Stimulated activated effector memory CD8-positive, alpha-beta T cell treated with anti-CD3 and anti-CD28 coated beads, Interleukin-12 subunit alpha, Interleukin-12 subunit beta, amount 100 ng/mL, for 72 hours (primary cell): Measurements from ENCODE around the gene PLEKHM2.
"Not testable (repeated sequence)": the region's sequence is repeated elsewhere in the genome, so short reads cannot be mapped to it uniquely, and the experiment has no call there.

Experiments used
- ATAC-seq: fragments of 150-1000 bp; cut with Tn5 transposase; 2 replicates; pipeline ENCODE4 v1.10.0; 2021
- DNase-seq, 2 donors: peaks; one replicate each; pipeline ENCODE4 v3.0.0; 2021 to 2022; ENCODE audit warnings: low spot score in 2 of 2
- H3K27ac Mint-ChIP-seq: one replicate; pipeline ENCODE4 v1.8.0; 2022; ENCODE audit warnings: mild to moderate bottlenecking, mixed read lengths
- H3K36me3 Mint-ChIP-seq: one replicate; pipeline ENCODE4 v1.8.0; 2022; ENCODE audit warnings: mild to moderate bottlenecking, mixed read lengths
- H3K4me1 Mint-ChIP-seq: one replicate; pipeline ENCODE4 v1.8.0; 2022; ENCODE audit warnings: mixed read lengths
- H3K4me3 Mint-ChIP-seq: one replicate; pipeline ENCODE4 v1.8.0; 2022; ENCODE audit warnings: mild to moderate bottlenecking, mixed read lengths
- H3K9me3 Mint-ChIP-seq: one replicate; pipeline ENCODE4 v1.8.0; 2022; ENCODE audit warnings: mixed read lengths

Gene PLEKHM2

DNA sequence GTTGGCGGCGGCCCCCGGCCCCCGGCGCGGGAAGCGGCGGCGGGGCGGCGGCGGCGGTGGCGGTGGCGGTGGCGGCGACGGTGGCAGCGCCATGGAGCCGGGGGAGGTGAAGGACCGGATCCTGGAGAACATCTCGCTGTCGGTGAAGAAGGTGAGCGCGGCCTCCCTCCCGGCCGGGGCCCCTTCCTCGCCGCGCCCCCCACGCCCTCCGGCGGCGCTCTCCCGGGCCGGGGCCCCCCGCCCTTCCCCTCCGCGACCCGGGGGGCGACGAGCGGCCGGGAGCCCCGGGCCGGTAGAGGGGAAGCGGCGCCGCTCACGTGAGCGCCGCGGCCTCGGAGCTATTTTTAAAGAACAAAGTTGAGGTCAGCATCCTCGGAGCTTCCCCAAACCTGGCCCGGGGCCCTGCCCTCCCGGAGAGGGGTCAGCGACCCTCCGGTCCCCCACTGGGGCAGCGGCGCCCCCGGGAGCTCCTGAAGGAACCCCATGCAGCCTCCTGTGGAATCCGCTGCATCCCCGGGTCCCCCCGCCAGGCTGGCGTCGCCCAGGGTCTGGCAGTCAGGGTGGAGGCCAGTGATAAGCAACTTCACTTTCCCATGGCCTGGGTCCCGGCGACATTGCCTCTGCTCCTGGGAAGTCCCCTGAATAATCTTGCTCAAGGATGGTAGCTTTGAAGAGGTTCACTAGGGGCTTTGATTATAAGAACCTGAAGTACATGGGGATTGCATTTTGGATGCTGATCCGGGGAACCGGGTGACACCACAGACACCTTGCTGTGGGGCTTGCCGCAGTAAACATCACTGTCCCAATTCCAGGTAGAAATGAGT lies 560 bp downstream of the PLEKHM2 start:
- Mint-ChIP-seq H3K9me3 (no peaks in the 10 kb centered on the region), H3K36me3 (peaks cover 13% of the 10 kb centered on the region), H3K4me1 (peaks cover 37% of the 10 kb centered on the region), H3K27ac (peak overlapping the region; percentile 93), H3K4me3 (peak overlapping the region; percentile 66)
- DNase-seq (peak; percentile 14 to 73), ATAC-seq (peak; percentile 54)

GRCh38 chr1:15685820-15686219 lies 1.7 kb downstream of the PLEKHM2 start:
- DNase-seq (no peak), ATAC-seq (no peak)
- H3K4me3 Mint-ChIP-seq = peak overlapping the region; percentile 66

DNA sequence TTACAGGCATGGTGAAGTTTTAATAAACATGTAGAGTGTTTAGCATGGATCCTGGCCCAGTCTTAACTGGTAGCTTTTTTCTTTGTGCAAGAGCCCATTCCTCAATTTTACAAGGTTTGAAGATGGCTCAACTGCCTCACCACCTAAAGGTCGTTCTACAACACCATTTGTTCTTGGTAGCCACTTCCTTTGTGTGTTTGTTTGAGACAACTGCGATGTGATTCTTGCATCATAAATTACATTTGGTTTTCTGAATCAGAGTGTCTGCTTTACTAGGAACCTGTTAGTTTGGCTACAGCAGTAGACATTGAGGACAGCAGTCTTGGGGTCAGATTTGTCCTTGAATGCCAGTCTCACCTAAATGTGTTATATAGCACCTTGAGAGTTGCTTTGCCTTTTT lies 3.3 kb downstream of the PLEKHM2 start:
- DNase-seq = no peak
- Mint-ChIP-seq H3K36me3 (peaks cover 13% of the 10 kb centered on the region), H3K4me3 (no peak overlapping the region), H3K9me3 (no peaks in the 10 kb centered on the region), H3K27ac (no peak overlapping the region), H3K4me1 (peaks cover 30% of the 10 kb centered on the region)
- ATAC-seq = no peak

More at GRCh38 chr1:15685820-15686219, 1.7 kb downstream of the PLEKHM2 start:
- peaks cover 26% of the 10 kb centered on the region for H3K4me1 Mint-ChIP-seq
- peak overlapping the region; percentile 92 for H3K27ac Mint-ChIP-seq
- H3K36me3 Mint-ChIP-seq = peaks cover 13% of the 10 kb centered on the region
- no peaks in the 10 kb centered on the region for H3K9me3 Mint-ChIP-seq

- no peaks in the 10 kb centered on the region for H3K36me3 Mint-ChIP-seq
- DNase-seq (no peak), ATAC-seq (no peak)
- H3K4me1 Mint-ChIP-seq = peaks cover 20% of the 10 kb centered on the region
- H3K27ac Mint-ChIP-seq = no peak overlapping the region
- H3K9me3 Mint-ChIP-seq = no peaks in the 10 kb centered on the region
- H3K4me3 Mint-ChIP-seq = no peak overlapping the region
Observed at GRCh38 chr1:15690317-15690716, 6.2 kb downstream of the PLEKHM2 start.

DNA sequence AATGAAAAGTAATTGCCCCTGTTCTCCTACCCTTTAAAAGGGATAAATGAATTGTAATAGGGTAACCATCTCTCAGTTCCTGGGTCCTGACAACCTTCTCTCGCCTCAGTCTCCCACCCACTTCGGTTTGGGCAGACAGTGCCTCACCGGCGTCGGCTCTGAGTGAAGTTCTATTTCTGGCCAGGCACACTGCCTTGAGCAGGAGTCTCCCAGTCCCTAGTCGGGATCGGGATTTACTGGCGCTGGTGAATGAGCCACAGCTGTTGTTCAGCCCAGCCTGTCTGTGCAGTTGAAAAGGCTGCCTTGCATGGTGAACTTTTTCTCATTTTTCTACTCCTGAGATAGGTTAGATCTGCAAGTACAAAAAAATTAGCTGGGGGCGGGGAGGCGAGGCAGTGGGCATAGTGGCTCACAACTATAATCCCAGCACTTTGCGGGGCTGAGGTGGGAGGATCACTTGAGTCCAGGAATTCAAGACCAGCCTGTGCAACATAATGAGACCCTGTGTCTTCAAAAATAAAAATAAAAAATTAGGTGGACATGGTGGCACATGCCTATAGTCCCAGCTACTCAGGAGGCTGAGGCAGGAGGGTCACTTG lies 7.4 kb downstream of the PLEKHM2 start:
- no peak overlapping the region for H3K4me3 Mint-ChIP-seq
- H3K27ac Mint-ChIP-seq = peak overlapping the region; percentile 17
- H3K4me1 Mint-ChIP-seq = peaks cover 14% of the 10 kb centered on the region
- H3K36me3 Mint-ChIP-seq = no peaks in the 10 kb centered on the region
- H3K9me3 Mint-ChIP-seq = no peaks in the 10 kb centered on the region
- DNase-seq (no peak), ATAC-seq (no peak)

GRCh38 chr1:15692121-15692682 lies 8.1 kb downstream of the PLEKHM2 start:
- Mint-ChIP-seq H3K4me3 (no peak overlapping the region), H3K36me3 (peaks cover 2% of the 10 kb centered on the region), H3K4me1 (peaks cover 20% of the 10 kb centered on the region), H3K27ac (peak overlapping the region; percentile 17), H3K9me3 (no peaks in the 10 kb centered on the region)
- DNase-seq (no peak), ATAC-seq (no peak)

- Mint-ChIP-seq H3K27ac (peak overlapping the region; percentile 20), H3K4me1 (peaks cover 24% of the 10 kb centered on the region), H3K4me3 (no peak overlapping the region), H3K36me3 (peaks cover 8% of the 10 kb centered on the region), H3K9me3 (no peaks in the 10 kb centered on the region)
- DNase-seq = no peak
- ATAC-seq = no peak
Observed at GRCh38 chr1:15693371-15693770, 9.3 kb downstream of the PLEKHM2 start.

DNA sequence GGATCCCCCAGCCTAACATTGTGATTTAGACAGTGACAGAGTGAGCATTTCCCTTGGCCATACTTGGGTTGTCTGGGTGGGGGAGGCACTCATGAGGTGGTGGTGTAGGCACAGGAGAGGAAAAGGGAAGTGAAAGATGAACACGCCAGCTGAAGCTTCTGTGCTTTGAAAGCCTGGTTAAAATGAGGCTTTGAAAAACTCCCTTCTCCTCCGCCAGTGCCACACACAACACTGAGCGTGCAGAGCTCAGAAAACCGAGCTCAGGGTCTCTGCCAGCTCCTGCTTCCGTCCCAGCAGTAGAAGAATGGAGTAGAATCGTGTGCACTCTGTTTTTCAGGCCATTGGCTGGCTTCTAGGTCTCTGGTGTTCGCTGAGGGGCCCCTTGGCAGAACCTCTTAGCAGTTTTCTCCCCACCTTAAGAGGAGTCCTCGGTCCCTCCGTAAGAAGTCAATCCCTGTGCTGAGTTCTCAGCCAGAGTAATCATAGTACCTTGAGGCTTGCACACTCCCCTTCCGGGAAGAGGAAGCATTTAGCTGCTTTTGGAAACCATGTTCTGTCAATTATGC lies 12.9 kb downstream of the PLEKHM2 start:
- Mint-ChIP-seq H3K9me3 (no peaks in the 10 kb centered on the region), H3K4me1 (peaks cover 22% of the 10 kb centered on the region), H3K27ac (peak overlapping the region; percentile 92), H3K4me3 (peak overlapping the region; percentile 66), H3K36me3 (peaks cover 8% of the 10 kb centered on the region)
- ATAC-seq = peak; percentile 80
- no peak for DNase-seq

- Mint-ChIP-seq H3K4me1 (peaks cover 22% of the 10 kb centered on the region), H3K36me3 (peaks cover 8% of the 10 kb centered on the region), H3K9me3 (no peaks in the 10 kb centered on the region), H3K4me3 (no peak overlapping the region), H3K27ac (no peak overlapping the region)
- no peak for DNase-seq
- ATAC-seq = no peak
Observed at GRCh38 chr1:15698201-15698600, 14.1 kb downstream of the PLEKHM2 start.

GRCh38 chr1:15699321-15699720 lies 15.2 kb downstream of the PLEKHM2 start:
- H3K27ac Mint-ChIP-seq, H3K36me3 Mint-ChIP-seq, ATAC-seq, H3K9me3 Mint-ChIP-seq, DNase-seq, H3K4me3 Mint-ChIP-seq: not testable (repeated sequence)
- H3K4me1 Mint-ChIP-seq = peaks cover 29% of the 10 kb centered on the region

DNA sequence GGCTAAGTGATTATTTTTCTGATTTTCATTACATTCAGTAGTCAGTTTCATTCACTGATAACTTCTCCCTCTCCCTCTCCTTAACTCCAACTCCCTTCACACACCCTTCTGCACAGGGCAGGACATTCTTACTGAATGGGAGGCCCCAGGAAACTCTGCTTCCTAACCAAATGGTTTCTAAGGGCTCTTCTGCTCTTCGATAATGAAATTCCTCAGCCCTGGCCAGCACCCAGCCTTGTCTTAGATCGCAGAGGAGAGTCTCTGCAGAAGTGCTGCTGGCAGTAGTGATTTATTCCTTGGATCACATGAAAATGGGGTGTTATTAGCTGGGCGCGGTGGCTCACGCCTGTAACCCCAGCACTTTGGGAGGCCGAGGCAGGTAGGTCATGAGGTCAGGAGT lies 16.4 kb downstream of the PLEKHM2 start:
- peaks cover 37% of the 10 kb centered on the region for H3K4me1 Mint-ChIP-seq
- no peak overlapping the region for H3K4me3 Mint-ChIP-seq
- H3K36me3 Mint-ChIP-seq = peaks cover 16% of the 10 kb centered on the region
- no peak for DNase-seq
- H3K27ac Mint-ChIP-seq = no peak overlapping the region
- H3K9me3 Mint-ChIP-seq = no peaks in the 10 kb centered on the region
- no peak for ATAC-seq

GRCh38 chr1:15701784-15702183 lies 17.7 kb downstream of the PLEKHM2 start:
- H3K27ac Mint-ChIP-seq = no peak overlapping the region
- H3K4me1 Mint-ChIP-seq = peaks cover 40% of the 10 kb centered on the region
- ATAC-seq (no peak), DNase-seq (no peak)
- no peaks in the 10 kb centered on the region for H3K9me3 Mint-ChIP-seq
- H3K36me3 Mint-ChIP-seq = peaks cover 19% of the 10 kb centered on the region
- H3K4me3 Mint-ChIP-seq = no peak overlapping the region

- peaks cover 11% of the 10 kb centered on the region for H3K36me3 Mint-ChIP-seq
- no peak for DNase-seq
- H3K4me1 Mint-ChIP-seq = peaks cover 35% of the 10 kb centered on the region
- no peaks in the 10 kb centered on the region for H3K9me3 Mint-ChIP-seq
- ATAC-seq = no peak
- H3K4me3 Mint-ChIP-seq = no peak overlapping the region
- no peak overlapping the region for H3K27ac Mint-ChIP-seq
Observed at GRCh38 chr1:15702722-15703550, 18.8 kb downstream of the PLEKHM2 start.

DNA sequence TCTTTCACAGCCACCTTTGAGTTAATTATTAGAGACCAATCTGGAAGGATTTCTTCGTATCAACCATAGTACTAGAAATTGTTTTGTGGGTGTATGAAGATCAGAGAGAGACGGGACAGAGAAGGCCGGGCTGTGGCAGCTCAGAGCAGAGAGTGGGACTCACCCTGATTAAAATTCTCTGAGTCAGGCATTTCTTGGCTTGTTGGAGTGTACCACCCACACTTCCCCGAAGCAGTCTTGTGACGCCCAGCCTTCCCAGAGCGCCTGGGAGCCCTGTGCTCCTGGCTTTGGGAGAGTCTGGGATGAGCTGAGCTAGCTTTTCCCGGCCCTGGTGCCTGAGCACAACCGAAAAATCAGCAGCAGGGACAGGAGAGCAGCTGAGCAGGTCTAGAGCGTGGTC lies 19.4 kb downstream of the PLEKHM2 start:
- Mint-ChIP-seq H3K9me3 (no peaks in the 10 kb centered on the region), H3K4me3 (no peak overlapping the region), H3K4me1 (peaks cover 35% of the 10 kb centered on the region), H3K36me3 (peaks cover 11% of the 10 kb centered on the region), H3K27ac (no peak overlapping the region)
- no peak for ATAC-seq
- DNase-seq = no peak
